ENCODE measurements around the gene ARFGEF3.

Gene ARFGEF3

GRCh38 chr6:138307816-138308730 is 146.3 kb downstream of the ARFGEF3 start:
- no peak for DNase-seq (ENCODE audit: low read depth, low spot score)

GRCh38 chr6:138308731-138309110 is 147.0 kb downstream of the ARFGEF3 start:
- DNase-seq (ENCODE audit: low read depth, low spot score) = no peak

- DNase-seq (ENCODE audit: low read depth, low spot score) = no peak
Observed at GRCh38 chr6:138309695-138310094, 148.0 kb downstream of the ARFGEF3 start.

- DNase-seq (ENCODE audit: low read depth, low spot score) = no peak
Observed at GRCh38 chr6:138310294-138310693, 148.6 kb downstream of the ARFGEF3 start.

GRCh38 chr6:138310821-138311220 is 149.1 kb downstream of the ARFGEF3 start:
- no peak for DNase-seq (ENCODE audit: low read depth, low spot score)

GRCh38 chr6:138311268-138311667 is 149.5 kb downstream of the ARFGEF3 start:
- DNase-seq (ENCODE audit: low read depth, low spot score) = no peak

GRCh38 chr6:138318741-138319375 is 157.1 kb downstream of the ARFGEF3 start:
- DNase-seq (ENCODE audit: low read depth, low spot score) = no peak

GRCh38 chr6:138321934-138322333 is 160.2 kb downstream of the ARFGEF3 start:
- DNase-seq (ENCODE audit: low read depth, low spot score) = no peak

GRCh38 chr6:138323821-138324220 is 162.1 kb downstream of the ARFGEF3 start:
- no peak for DNase-seq (ENCODE audit: low read depth, low spot score)

- no peak for DNase-seq (ENCODE audit: low read depth, low spot score)
Observed at GRCh38 chr6:138328210-138328609, 166.5 kb downstream of the ARFGEF3 start.

GRCh38 chr6:138330763-138331162 is 169.0 kb downstream of the ARFGEF3 start:
- no peak for DNase-seq (ENCODE audit: low read depth, low spot score)

- no peak for DNase-seq (ENCODE audit: low read depth, low spot score)
Observed at GRCh38 chr6:138331444-138331843, 169.7 kb downstream of the ARFGEF3 start.

- no peak for DNase-seq (ENCODE audit: low read depth, low spot score)
Observed at GRCh38 chr6:138331984-138332383, 170.2 kb downstream of the ARFGEF3 start.

GRCh38 chr6:138334000-138334399 is 172.3 kb downstream of the ARFGEF3 start:
- no peak for DNase-seq (ENCODE audit: low read depth, low spot score)

- DNase-seq (ENCODE audit: low read depth, low spot score) = no peak
Observed at GRCh38 chr6:138334963-138335362, 173.2 kb downstream of the ARFGEF3 start.

- no peak for DNase-seq (ENCODE audit: low read depth, low spot score)
Observed at GRCh38 chr6:138336221-138336620, 174.5 kb downstream of the ARFGEF3 start.

- DNase-seq (ENCODE audit: low read depth, low spot score) = no peak
Observed at GRCh38 chr6:138337076-138337475, 175.3 kb downstream of the ARFGEF3 start.

- DNase-seq (ENCODE audit: low read depth, low spot score) = no peak
Observed at GRCh38 chr6:138339024-138339423, 177.3 kb downstream of the ARFGEF3 start.

GRCh38 chr6:138341176-138341575 is 179.4 kb downstream of the ARFGEF3 start:
- no peak for DNase-seq (ENCODE audit: low read depth, low spot score)

- DNase-seq (ENCODE audit: low read depth, low spot score) = no peak
Observed at GRCh38 chr6:138343112-138343511, 181.4 kb downstream of the ARFGEF3 start.

GRCh38 chr6:138345565-138346285 is 184.0 kb downstream of the ARFGEF3 start:
- DNase-seq (ENCODE audit: low read depth, low spot score) = no peak
